Stimulated activated CD8-positive, alpha-beta memory T cell treated with anti-CD3 and anti-CD28 coated beads, Interleukin-7, amount 100 ng/mL, for 24 hours (primary cell): ENCODE data around the gene ULK2.
A peak's percentile ranks its signal among the peaks of the same experiment; 100 is the strongest.
"Not testable (repeated sequence)": the region's sequence is repeated elsewhere in the genome, so short reads cannot be mapped to it uniquely, and the experiment has no call there.

Experiments used
- DNase-seq: peaks from one replicate; pipeline ENCODE4 v3.0.0-alpha.2; 2020; ENCODE audit warnings: low read depth

ULK2 gene

DNA sequence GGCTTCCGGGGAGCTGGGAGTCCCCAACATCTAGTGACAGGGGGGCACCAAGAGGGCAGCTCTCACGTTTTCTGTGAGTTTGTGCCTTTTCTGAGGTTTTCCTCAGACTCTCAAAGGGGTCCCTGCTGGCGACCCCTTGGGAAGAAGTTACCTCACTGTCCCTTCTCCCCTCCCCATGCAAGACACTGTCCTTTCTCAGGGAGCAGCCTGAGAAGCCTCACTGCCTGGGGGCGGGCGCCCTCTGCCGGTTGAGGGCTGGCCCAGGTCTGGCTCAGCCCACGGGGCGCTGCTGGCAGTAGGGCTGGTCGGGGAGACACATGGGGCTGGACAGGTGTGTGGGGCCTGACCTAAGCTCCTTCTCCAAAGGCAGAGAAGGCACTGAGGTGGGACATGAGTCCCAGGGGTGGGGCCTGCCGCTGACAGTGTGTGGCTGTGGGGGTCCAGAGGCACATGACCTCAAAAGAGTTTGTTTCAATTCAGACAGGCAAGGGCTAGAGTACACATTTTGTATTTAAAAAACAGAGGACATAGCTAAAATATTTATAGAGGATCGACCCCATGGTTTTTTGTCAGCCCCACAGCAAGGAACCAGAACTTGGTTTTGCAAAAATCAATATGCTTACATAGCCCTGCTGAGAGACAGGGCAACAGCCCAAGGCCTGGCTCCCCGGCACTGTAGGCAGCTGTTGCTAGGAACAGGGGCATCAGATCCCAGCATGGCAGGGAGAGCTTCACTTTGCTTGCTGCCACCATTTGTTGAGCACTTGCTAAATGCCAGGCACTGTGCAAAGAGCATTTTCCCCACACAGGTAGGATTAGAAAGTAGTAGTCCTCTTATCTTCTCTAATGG, 101.1 kb downstream of the ULK2 start:
- peak; percentile 59 for DNase-seq

DNA sequence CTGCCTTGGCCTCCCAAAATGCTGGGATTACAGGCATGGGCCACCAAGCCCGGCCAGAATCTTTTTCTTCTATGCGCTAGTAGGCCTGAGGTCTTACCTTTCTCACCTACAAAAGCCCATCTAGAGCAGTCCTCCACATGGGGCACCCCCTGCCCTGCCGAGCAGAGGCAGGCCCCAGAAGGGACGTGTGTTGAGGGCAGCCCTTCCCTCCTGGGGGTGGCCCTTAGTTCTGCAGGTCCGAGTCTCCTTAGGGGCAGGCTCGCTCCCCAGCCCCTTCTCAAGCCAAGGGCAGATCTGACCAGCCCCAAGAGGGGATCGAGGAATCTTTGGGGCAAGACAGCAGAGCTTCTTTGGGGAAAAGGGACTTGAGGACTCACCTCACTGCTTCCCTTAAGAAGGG, 101.7 kb downstream of the ULK2 start:
- DNase-seq, result no peak

DNA sequence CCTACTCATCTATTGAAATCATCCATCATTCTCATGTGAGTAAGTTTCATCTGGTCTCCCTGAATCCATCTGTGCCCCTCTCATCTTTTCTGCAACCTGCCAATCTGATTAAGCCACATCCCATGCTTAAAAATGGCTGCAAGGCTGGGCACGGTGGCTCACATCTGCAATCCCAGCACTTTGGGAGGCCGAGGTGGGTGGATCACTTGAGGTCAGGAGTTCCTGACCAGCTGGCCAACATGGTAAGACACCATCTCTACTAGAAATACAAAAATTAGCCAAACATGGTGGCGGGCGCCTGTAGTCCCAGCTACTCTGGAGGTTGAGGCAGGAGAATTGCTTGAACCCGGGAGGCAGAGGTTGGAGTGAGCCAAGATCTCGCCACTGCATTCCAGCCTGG, 103.7 kb downstream of the ULK2 start:
- not testable (repeated sequence) for DNase-seq

DNA sequence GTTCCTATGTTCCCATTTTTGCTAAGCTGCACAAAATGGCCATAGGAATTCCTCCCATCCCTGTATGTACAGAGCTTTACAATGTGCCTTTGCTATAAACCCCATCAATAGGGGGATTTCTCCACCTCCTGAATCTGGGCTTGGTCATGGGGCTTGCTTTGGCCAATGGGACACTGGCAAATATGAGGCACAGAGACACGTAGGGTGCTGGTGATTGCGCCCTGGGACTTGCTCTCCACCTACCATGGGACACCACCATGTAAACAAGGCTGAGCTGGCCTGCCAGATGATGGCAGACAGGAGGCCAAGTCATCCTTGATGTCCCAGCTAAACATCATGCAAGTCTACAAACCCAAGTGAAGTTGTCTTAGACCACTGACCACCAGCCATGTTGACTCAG, 104.3 kb downstream of the ULK2 start:
- no peak for DNase-seq

DNA sequence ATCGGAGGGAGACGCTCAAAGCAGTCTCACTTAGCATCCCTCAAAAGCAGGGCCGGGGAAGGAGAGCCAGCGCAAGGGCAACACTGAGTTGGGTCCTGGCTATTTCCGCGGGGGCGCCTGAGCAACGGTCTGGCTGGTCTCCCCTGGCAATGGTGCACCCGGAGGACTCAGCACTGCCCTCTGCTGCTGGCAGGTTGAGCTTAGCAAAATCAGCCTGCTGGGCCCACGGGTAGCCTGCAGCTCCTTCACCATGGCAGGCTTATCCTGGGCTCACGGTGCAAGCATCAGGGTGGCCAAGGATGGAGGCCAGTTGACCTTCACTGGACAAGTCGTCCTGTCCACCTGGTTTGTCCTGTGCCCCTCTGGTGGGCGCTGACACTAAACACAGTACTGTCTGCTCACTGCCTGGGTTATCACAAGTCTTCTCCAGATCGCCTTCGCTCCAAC, 105.2 kb downstream of the ULK2 start:
- DNase-seq, result peak; percentile 31

DNA sequence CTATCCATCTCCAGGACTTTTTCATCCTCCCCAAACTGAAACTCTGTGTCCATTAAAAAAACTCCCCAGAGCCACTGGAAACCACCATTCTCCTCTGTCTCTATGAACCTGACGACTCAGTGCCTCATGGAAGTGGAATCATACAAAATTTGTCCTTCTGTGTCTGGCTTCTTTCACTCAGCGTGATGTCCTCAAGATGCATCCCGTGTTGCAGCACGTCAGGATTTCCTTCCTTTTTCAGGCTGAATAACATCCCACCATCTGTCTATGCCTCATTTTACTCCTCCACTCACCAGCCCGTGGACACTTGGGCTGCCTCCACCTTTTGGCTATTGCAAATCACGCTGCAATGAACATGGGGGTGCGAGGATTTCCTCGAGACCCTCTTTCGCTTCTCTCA, 107.0 kb downstream of the ULK2 start:
- DNase-seq, result no peak

DNA sequence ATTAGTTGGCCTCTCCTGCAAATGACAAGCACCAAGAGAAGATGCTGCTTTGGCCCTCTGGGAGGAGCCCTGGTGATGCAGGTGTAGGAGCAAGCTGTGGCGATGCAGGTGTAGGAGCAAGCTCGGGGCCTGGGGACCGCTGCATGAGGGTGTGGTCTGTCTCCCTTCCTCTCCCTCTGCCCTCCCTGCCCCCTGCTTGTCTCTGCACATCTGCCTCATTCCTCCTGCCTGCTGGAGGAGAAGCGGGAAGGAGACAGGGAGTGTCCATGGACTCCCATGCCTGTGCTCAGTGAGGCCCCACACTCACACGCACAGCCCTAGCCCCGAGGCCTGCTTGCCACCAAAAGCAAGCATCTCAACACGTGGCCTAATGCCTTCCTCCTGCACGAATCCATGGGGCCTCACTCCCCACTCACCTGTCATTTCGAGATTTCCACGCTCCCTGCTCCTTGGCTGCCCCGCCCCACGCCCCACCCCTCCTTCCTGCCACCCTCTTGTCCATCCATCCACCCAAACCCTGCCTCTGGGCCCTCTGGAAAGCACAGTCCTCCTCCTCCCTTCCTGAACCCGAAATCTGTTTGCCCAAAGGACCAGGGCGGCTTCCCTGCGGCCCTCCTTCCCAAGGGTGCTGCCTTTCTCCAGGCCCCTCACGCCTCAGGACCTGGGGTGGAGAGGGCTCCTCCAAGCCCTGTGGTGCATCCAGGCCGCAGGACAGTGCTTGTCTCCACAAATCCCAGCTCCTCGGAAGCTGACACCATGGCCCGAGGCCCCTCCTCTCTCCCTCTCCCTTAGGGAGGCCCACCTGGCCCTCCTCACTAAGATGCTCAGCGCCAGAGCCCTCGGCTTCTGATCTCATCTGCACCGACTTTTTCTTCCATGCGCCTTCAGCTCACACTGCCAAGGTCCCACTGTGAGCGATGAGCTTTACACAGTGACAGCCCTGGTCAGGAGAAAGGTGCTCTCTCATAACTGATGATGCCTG, 107.9 kb downstream of the ULK2 start:
- DNase-seq, result no peak

DNA sequence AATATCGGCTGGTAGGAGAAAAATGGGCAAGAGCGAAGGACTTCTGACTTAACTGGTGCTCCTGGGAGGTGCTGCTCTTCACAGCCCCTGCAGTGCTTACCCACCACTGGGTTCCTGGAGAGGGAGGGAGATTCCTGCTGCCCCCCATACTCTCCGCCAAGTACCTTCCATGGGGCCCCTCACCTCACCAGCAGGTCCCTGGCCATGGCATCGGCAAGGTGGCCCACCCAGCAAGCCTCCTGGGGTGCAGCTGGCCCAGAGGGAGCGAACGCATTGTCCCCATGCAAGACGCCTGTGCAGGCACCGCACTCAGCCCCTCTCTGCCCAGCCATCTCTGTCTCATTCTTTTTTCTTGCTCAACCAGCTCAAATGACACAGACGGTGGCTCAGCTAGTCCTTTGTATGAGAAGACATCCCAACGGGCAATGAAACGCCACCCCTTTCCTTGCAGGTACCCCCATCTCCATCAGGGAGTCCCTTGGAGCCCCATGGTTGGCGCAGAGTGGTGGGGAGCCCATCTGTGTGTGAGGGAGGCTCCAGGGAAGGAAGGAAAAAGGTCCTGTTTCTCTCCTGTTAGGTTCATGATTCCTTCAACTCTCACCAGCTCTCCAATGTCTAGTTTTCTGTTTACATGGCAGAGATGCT, 110.1 kb downstream of the ULK2 start:
- DNase-seq, result no peak

DNA sequence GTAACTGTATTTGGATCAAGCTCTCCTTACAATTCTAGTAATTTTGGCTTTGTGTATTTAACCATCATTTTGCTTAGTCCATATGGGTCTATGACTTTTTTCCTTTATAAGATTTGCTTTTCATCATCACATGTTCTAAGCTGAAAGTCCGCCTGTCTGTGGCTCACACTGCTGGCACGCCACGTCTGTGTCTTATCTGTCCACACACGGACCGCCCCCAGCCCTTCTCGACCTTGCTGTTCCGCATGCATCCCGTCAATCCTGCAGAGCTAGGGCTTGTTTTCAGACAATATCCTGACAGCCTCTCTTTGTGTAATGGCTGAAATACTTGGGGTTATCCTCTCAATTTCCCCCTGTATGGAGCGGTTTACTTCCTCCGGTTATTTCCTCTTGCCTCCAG, 111.2 kb downstream of the ULK2 start:
- no peak for DNase-seq

DNA sequence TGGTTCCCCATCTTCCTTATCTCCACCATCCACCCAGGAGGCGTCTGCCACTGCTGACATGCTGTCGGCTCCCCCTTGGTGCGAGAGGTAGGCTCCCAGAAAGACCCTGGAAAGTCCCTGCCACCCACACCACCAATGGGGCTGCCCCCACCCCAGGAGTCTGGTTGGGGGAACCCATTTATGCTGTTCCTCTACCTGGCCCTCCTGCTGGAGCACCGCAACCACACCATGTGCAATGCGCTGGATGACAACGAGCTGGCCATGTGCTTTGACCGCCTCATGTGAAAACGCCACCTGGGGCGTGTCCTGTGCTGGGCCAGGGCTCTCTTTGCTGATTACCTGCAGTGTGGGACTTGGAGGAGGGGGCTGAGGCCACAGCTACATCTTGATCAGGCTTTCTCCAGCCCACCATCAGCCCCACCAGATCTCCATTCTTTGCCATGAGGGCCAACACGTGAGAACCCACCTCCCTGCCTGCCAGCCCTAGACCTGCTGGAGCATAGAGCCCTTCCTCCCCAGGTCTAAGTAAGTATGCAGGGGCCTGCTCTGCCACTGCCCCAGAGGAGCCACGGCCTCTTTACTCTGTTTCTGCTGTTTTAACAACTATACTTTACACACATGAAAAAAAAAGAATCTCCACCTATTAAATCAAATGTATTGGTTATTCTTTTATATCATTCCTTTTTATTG, 111.8 kb downstream of the ULK2 start:
- DNase-seq, result no peak

DNA sequence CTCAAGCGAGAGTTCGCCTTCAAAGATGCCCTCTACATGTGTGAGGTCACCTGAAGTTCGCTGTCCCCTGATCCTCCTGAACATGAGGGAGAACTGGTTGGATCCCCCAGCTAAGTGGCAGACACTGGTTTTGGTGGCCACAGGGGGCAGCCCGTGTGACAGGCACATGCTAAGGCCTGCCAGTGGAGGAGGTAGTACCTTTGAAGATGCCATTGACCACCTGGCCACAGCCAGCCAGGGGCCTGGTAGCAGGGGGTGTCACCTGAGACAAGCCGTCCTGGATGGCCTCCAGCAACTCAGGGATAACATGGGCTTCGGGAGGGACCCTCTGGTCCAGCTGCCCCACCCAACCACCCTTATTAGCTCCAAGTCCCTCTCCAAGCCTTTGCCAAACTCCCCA, 112.3 kb downstream of the ULK2 start:
- DNase-seq, result no peak

DNA sequence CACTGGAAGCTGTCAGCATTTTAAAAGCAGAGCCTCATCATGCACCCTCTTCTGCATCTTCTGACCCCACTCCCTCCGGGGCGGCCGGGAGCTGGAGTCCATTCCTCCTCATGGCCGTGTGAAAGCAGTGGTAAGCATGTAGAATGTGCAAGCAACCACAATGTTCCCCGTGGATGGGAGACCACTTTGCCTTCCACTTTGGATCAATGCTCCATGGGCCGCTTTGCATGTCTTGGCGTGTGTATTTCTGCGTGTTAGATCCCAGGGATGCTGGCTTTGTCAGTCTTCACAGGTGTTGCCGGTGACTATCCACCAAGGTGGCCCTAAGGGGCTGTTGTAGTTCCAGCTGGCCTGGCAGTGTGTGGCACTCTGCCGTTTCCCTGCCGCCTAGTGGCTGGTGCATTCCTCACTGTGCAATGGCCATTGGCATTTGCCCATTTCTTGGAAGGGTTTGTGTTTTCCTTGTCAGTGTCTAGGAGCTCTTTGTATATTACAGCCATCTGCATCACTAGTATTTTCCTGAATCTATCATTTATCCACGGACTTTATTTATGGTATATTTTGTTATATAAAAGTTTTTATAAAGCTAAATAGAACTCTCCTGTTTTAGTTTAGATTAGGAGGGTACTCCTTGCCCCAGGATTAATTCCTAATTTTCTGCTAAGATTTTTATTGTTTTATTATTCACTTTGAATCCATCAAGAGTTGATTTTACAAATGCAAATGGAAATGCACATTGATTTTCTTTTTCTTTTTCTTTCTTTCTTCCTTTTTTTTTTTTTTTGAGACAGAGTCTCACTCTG, 113.9 kb downstream of the ULK2 start:
- no peak for DNase-seq

DNA sequence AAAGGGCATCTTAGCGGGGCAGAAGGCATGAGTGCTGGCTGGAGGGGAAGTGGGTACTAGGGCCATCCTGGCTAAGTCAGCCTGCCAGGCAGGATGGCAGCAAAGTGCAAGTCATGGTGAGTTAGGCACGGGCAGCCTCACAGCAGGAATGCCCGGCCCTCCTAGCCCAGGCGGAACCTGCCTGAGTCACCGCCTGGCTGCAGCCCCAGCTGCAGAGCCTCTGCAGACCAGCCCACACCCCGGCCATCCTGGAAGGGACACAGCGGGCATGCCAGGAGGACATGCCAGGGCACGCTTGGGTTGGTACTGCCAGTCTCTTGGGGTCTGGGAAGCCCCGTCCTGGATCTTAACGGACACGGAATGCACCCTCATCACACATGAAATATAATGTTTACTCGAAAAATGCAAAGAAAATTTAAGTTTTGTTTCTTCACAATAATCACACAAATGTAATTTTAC, 114.7 kb downstream of the ULK2 start:
- DNase-seq, result no peak

DNA sequence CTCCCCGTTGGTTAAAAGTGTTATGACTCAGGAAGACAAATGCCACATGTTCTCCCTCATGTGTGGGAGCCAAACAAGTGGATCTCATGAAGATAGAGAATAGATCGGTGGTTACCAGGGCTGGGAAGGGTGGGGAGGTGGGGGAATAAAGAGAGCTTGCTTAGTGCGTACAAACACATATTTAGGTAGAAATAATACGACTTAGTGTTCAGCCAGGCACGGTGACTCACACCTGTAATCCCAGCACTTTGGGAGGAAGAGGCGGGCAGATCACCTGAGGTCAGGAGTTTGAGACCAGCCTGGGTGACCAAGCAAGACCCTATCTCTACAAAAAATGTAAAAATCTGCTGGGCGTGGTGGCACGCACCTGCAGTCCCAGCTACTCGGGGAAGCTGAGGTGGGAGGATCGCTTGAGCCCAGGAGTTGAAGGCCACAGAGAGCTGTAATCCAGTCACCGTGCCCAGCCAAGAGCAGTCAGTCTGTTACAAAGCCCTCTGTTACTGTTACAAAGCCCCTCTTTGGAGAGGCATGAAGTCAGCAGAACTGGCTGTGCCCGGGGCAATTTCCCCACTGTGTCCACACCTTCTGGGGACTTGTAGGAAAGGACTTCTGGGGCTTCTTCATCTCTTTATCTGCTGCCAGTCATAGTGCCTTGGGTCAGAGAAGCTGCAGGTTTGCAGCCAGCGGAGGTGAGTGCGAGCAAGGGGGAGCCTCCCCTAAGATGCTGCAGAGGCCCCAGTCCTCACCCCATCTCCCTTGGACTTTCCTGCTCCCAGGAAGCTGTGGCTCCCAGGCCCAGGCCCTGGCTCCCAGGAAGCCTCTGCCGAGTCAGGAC, 115.3 kb downstream of the ULK2 start:
- DNase-seq, result no peak

DNA sequence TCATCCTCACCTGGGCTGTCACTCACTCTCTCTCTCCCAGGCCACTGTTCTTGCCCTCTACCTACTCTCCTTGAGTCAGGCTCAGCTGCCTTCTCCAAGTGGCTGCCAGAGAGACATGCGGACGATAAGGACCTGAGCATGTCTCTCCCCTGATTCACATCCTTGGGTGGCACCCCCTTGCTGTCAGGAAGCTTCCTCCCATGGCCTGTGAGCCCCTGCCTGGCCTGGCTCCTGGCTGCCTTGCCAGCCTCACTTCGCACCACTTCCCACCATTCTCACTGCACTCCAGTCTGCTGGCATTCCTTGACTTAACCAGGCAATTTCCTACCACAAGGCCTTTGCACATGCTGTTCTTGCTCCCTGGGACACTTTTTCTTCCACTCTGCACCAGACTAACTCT, 116.9 kb downstream of the ULK2 start:
- no peak for DNase-seq

DNA sequence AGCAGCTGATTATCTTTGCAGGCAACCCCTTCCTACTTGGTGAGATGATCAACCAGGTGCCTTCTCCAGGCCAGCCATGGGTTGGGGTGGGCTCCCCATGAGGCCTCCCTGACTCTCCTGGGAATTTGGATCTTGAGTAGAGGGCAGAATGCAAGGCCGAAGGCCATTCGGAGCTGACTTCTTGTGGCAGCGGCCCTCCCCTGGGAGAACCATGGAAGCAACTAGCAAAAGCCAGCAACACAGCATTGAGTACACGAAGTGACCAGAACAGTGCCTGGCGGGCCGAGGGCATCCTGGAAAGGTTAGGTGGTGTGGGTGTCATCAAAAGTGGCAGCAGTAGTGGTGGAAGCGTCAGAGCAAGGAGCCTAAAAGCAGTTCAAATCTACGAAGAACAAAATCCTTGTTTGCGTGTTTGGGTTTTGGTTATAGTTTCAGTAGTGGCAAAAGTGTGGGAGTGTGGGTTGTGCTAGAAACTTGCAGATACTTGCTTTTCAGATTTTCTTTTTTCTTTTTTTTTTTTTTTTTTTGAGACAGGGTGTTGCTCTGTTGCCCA, 117.6 kb downstream of the ULK2 start:
- DNase-seq, result no peak

DNA sequence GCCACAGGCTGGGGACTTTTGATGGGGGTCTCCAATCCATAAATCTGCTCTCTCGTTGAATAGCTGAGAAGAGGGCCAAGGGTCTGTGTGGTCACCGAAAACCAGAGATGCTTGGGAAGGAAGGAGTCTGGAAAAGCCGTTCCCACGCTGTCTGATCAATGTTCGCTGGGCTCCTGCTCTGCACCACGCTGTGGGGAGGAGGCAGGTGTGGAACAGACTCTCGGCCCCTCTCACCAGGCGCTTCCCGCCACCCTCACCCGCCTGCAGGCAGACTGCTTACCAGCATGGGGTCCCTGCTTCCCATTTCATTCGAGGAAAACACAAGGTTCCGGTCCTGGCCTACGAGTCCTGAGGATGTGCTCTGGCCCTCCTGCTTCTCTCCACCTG, 118.9 kb downstream of the ULK2 start:
- DNase-seq, result no peak

DNA sequence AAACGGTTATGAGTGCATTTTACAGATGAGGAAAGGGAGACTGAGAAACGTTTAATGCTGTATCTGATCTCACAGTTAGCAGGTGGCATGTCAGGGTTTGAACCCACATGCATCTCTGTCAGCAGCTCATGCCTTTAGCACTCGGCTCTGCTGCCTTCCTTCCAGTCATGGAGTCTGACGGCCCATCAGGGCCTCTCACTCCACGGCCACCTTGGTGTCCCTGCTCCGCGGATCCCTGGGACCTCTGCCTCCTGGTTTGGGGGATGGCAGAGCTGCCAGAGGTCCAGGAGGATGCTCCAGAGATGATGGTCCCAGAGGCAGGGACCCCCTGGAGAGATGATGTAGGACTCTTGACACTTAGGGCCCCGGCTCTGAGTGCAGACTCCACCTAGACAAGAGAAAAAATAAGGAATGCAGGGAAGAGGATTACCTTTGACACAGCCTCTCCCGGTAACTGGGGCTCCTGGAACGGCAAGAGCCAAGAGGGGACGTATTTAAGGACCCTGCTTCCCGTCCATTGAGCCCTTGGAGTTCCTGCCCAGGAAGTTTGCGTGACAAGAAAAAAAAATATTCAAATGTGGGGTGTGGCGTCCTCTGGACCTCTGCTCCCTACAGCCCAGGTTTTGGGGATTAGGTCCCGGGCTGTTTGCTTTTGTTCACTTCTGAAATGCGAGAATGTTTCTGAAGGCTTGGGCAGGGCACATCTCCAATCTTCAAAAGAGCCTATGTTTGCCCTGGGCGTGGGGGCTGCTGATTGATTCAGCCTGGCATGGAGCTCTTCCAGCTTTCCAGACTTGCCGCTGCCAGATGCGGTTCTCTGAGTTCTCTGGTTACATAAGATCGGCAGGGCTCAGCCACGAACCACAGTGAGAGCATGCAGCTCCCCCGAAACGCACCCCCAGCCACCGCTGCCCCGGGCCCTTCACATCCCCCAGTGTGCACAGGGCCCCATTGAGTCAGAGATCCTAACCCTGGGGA, 119.6 kb downstream of the ULK2 start, which contains the start of gene ALDH3A1:
Gene ALDH3A1 (minus strand): TSS at position 470 of the 978 bp plus-strand sequence. CDS start 3,169 bp downstream, outside the sequence.
- DNase-seq, result no peak
